ENCODE results near the gene NKX2-1.
"Not testable (repeated sequence)": the region's sequence is repeated elsewhere in the genome, so short reads cannot be mapped to it uniquely, and the experiment has no call there.

The NKX2-1 gene

DNA sequence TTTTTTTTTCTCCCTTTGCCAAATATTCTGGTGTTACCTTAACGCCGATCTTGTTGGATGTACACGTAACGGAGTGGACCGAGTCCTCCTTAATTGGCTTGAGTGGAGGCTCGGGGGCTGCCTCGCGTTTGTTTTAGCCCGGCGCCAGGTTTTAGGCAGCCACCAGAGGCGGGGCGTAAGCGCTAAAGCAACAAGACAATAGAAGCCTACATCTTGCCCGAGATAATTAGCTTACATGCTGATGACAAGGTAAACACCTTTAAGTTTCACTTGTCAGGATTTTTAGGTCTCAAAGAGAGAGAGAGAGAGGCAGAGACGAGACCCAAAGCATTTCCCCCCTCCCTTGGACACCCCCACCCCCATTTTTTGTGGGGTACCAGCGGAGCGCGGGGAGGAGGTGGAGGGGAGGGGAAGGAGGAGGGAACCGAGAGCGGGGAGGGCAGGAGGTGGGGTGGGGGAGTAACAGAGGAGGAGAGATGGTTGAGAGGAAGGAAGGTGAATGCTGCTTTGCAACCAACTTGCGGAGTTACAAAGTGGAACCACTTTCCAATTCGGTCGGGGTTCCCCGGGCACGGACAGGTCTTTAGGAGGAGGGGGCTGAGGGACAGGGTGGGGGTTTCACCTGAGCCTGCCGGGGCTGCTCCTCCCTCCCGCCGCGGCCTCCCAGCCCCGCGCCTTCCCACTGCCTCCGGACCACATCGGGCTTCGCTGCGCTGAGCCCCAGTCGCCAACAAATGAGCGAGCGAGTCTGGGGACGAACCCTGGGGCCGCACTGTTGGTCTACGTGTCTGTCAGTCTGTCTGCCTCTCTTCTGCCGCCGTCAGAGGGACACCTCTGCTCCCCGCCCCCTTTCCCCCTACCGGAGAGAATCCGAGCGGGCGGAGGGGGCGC lies at the start of gene NKX2-1:
TSS of gene NKX2-1 (minus strand) at position 802 of the 891 bp plus-strand sequence. CDS start at position 699, 103 bp downstream.
- no peak for DNase-seq

GRCh38 chr14:36556811-36557433 lies 36.9 kb upstream of the NKX2-1 start:
- peak; percentile 35 for DNase-seq

DNA sequence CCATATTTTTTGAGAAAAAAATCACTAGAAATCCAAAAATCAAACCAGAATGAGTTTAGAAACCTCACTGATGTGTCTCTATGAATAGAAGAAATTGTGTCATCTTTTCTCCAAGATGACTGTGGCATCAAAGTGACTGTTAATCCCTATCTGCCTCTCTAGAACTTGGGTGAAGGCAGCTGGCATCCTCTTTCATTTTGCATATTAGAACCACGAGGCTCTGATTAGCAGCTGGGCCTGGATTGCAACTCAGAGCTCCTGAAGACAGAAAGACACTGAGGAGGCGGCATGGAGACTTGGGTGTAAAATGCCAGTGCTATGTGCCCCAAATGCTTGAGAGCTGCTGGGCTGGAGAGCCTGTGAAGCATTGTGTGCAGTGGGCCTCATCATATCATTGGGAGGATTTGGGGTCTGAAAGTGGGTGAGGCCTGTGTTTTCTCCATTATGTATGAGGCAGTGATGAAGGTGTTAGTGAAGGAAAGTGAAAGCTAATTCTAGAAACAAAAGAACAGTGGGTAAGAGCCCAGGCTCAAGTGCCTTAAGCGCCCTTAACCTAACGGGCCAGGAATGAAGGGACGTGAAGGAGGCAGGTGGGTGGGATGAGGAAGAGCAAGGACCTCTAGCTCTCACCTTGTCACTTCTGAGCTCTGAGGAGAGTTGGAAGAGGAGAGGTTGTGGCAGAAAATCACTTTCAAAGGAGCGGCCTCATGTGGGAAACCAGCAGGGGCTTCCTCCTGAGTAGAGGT lies 36.1 kb upstream of the NKX2-1 start:
- no peak for DNase-seq

- DNase-seq = peak; percentile 26
Measured at GRCh38 chr14:36553656-36554260, 33.7 kb upstream of the NKX2-1 start.

DNA sequence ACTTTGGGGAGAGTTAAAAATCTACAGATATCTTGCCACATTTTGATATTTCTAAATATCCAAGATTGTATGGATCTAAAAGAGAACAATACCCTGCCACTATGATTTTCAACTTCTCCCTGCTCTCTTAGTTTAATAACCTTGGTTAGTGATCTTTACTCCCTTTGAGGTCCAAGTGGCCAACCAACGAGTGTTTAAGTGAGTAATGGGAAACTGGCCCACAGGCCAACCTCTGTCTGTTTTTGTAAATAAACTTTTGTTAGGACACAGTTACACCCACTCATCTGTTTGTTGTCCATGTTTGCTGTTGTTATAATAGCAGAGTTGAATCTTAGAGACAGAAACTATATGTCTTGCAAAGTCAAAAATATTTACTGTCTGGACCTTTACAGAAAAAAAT lies 30.9 kb upstream of the NKX2-1 start:
- no peak for DNase-seq

DNA sequence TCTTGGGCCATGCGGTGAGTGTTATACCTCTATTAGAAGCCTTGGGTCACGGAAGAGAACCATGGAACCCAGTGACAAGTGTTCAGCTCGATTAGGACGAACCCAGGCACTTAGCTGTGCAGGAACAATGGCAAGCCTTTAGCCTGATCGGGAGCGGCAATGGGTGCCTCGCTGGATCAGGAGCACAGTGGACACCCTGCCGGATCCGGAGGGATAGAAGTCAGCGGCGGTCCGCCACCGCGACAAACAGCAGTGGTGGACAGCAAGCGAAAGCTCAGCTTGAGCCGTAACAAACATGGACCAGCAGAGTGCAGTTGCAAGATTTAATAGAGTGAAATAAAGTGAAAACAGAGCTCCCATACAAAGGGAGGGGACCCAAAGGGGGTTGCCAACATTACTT lies 24.2 kb upstream of the NKX2-1 start:
- DNase-seq = not testable (repeated sequence)

DNA sequence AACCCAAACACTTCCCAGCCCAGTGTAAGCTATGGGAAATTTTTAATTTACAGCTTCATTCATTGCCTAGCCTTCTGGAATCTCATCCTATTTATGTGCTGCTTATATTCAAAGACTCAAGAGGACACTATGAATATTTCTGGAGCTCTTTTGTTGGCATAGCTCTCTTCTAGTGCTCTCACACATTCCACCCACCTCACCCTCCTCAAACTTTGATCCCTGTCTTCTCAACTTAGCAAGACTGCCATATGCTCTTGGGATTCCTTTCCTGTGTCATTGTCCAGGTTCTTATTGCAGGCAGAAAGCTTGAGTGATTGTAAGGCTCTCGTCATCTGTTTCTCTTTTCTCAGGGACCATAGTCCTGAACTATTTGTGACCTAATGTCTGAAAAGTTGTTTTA lies 18.0 kb upstream of the NKX2-1 start:
- DNase-seq = no peak

DNA sequence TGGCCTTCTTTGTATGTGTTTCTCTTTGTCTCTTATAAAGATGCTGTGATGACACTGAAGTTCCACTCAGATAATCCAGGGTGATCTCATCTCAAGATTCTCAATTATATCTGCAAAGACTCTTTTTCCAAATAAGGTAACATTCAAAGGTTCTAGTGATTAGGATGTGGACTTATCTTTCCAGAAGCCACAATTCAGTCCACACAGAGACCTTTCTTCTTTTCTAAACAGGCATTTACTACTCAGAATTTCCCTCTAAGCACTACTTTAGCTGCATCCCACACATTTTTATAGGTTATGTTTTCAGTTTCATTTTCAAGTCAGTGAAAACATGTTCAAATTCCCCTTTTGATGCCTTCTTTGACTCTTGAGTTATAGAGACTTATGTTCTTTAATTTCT lies 9.0 kb upstream of the NKX2-1 start:
- no peak for DNase-seq

DNA sequence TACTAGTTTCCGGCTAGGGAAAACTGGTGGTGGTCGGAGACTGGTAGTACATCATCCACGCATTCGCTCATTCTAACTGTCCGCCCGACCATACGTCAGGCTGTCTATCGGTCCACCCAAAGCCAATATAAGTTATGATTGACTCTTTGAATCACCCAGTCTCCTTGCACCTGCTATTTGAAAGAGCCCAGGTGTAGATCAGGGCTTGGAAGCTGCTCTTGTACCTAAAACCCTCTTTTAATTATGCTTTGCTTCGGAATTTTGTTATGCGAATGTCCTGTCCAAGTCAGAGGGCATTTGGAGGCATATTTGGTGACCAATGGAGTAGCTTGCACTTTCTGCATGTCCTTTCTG lies 5.7 kb upstream of the NKX2-1 start:
- no peak for DNase-seq

DNA sequence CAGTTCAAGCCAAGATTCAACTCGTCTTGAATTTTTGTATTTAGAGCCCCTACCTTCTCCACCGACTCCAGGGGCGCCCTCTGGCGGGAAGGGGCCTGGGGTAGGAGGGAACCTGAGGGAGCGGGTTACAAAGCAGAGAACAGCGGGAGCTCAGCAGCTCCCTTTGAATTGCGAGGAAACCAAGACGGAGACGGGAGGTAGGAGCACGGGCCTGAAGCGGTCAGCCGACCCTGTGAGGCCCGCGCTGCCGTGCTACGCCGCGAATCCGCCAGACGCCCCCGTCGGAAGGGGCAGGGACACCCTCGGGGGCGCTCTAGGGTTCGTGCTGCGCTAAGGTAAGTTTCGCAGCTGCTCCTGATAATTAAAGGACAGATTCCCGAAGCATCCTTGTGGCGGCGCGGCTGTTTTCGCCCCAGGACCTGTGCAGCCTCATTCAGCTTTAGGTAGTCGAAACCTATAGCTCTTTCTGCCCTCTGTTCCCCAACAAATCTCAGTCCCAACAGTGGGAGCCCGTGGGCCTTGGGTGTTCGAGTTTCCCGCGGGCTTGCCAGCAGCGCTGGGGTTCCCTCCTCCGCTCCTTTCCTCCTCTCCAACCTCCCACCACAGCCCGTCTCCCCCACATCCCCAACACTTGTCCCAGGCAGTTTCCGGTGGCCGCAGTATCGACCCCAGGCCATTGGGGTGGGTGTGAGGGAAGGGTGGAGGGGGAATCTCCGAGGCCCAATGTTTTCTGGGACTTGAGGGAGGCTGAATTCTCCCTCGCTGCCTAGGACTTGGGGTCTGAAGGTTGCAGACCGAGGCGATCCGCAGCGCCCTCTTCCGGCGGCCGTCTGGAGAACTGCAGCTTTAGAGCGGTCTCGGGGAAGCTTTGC lies 5.1 kb upstream of the NKX2-1 start:
- DNase-seq = peak; percentile 35

DNA sequence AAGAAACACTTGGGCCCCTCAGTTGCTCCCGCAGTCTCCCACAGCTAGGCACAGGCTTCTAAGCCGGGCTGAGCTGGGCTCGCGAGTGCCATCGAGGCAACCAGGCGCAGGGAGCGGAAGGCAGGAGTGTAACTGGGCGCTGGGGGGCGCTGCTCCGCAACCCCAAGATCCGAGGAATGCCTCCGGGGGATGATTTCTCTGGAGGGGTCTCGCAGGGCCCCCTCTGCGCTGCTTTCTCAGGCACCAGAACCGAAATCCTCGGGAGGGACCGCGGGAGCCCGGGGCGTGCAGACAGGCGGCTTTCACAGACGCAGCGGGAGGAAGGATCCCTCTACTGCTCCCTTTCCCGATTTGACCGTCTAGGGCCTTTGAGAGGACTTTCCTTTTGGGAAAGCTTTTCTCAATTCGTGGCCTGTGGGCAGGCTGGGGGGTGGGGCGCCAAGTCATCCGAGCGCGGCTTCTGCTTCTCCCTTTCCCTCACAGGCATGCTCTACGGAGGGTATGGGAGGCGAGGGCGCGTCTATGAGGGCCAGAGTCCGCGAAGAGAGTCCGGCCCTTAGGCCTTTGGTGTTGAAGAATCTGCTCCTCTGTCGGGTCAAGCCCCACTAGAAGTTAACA lies 4.3 kb upstream of the NKX2-1 start:
- no peak for DNase-seq

DNA sequence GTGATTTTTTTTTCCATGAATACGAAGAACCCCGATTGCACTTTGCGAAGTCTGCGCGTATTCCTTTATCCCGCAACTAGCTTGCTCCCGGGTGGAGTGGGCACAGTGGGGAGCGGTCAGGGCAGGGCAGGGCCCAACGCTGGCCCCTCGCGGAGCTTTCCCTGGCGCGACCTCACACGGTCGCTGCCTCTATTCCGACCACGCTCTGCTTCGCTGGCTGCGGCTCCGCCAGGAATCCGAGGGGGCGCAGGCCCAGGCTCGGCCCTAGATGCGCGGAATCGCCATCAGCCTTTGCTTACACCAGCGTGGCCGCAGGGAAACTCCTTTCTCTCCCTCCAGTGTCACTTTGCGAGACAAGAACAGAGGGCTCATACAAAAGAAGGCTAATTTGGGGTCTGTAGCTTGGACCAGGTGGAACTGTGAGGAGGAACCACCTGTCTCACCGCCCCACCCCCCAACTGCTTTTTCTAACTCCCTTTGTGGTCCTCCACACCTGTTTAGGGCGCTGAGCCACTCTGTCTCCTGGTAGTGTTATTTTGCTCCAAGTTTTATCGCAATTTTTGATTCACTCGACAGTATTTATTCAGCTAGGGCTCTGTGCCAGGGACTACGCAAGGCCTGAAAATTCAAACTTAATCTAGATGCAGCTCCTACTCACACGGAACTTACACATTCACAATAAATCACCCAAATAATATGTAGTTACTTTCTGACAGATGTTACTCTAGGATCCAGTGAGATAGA lies 3.1 kb upstream of the NKX2-1 start:
- DNase-seq = no peak

DNA sequence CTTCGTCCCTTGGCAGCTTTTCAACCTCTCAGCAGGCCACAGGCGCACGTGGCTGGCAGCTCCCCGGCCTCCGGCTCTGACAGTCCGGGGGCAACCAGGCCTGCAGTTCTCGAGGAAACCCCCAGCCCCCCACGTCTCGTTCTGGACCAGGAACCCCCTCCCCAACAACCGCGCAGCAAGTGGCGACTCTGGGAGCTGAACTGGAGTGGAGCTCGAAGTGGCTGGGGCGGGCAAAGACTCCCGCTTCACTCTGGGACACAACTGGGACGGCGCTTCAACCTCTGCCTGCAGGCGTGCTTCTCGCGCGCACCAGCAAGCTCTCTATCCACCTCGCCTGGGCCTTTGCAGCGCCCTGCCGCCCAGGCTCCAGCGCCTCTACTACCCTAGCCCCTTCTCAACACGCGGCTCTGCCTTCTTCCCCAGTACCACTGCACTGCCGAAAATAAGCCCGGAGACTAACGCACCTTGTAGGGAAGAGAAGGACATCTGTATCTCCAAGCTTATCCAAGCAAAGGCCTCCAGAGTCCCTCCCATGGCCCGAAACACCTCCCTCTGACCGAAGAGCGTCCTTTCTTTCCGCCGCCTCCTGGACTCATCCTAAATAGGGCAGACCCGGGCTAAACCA lies 2.4 kb upstream of the NKX2-1 start:
- DNase-seq = no peak

DNA sequence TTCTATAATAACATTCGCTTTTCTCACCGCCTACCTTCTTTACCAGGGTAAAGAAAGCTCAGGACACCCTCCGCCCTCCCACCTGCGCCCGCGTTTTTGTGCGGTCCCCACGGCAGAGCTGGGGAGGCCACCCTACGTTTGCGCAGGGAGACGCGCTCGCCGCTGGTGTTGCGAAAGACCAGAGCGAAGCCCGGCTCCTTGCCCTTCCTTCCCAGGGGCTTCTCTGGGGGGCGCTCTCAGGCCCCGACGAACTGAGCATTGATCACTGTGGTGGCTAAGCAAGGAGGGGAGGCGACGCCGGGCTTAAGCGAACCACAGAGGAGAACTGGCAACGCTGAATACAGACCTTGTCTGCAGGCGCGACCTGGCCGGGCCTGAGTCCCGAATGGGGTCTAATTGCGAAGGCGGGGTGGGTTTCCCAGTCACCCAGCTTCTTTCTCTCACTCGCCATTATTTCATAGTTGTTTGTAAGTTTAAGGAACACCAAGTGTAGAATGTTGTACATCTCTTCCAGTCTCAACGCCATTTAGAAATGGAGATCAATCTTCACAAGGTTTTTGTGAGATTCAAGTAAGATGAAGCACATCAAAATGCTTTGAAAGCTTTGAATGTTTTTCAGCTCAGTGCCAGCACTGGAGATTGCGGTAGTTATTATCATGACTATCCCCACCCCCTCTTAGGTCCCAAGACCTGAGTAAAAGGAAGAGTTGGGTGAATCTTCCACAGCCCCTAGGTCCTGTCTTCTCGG lies 1.7 kb upstream of the NKX2-1 start:
- DNase-seq = no peak

GRCh38 chr14:36520601-36521525 lies 831 bp upstream of the NKX2-1 start:
- DNase-seq = no peak

DNA sequence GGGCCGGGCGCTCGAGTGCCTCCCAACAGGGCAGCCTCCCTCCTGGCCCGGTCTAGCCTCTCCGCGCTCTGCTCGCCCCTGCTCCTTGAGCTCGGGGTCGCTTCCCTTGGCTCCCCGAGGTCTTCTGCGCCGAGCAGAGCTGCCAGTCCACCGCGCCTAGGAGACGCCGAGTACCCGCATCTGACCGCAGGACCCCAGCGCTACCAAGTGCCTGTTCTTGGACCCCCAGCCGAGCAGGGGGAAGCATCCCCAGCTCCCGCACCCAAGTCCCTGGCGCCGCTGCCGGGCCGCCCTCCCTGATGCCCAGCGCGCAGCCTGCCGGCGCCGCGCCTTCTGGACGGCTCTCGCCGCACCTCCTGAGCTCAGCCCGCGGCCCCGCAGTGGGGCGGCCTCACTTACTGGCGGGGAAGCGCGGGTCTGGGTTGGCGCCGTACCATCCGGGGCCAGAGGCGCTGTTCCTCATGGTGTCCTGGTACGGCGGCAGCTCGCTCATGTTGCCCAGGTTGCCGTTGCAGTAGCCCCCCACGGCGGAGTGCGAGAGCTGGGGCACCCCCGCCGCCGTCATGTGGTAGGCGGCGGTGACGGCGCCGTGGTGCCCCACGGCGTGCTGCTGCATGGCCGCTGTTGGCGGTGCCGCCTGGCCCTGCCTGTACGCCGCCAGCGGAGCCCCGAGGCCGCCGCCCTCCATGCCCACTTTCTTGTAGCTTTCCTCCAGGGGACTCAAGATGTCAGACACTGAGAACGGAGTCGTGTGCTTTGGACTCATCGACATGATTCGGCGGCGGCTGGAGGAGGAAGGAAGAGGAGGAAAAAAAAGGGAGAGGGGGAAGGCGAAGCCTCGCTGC lies 1.2 kb downstream of the NKX2-1 start:
- DNase-seq = no peak

DNA sequence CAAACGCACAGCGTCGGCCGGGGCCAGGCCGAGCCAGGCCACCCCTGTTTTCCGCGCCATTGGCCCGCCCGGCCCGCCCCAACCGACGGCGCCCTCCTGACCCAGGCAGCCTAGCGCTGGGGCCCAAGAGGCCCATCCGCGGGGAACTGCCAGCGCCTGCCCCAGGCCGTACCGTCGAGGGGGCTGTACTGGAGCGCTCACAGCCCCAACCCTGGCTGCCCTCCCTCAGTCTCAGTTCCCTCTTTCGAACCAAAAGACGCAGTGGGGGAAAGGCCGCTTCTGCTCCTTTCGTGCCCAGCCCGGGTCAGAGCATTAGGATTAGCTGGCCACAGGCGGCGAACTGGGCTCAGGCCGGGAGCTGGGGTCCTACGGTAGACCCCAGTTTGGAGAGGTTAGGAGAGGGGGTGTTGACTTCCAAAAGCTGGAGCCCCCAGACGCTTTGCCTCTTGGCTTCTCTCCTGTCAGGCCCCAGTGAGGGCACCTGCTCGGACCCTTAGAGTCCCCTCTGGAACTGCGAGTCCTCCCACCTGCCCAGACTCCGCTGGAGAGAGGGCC lies 1.9 kb downstream of the NKX2-1 start:
- no peak for DNase-seq
